AG09319 (cell line): Measurements from ENCODE around the gene RMND1.

Experiments
- DNase-seq: peaks from one replicate; pipeline ENCODE4 v3.0.0-alpha.2; 2010; ENCODE audit warnings: low read depth; ENCODE audit errors: extremely low read depth
- TF ChIP-seq, protein P1 (sequence below): IDR thresholded peaks from 2 replicates; pipeline ENCODE4 v1.5.1; 2011; ENCODE audit warnings: low read depth, mild to moderate bottlenecking, inconsistent platforms, low read length, moderate library complexity

RMND1 gene

DNA sequence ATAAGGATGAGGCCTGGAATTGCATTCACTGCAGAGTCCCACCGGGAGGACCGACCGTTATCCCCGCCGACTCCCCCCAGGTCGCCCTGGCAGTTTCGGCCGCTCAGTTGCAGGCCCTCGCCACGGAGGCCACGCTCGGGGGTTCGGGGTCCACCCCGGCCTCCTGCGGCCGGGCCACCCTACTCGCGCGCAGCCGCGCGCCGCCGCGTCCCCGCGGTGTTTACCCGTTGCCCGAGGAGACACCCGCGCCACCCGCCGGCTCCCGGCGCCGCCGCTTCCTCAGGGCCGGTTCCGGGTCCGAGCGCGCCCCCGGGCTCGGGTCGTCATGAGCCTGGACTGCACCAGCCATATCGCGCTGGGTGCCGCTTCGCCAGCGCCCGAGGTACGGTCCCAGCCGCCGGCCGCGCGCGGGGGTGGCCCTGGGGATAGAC lies 41.9 kb upstream of the RMND1 start, which contains the start of gene CCDC170:
TSS of gene CCDC170 (plus strand) at position 214 of the 431 bp plus-strand sequence. CDS start at position 326, 112 bp downstream.
- TF ChIP-seq, protein P1, sequence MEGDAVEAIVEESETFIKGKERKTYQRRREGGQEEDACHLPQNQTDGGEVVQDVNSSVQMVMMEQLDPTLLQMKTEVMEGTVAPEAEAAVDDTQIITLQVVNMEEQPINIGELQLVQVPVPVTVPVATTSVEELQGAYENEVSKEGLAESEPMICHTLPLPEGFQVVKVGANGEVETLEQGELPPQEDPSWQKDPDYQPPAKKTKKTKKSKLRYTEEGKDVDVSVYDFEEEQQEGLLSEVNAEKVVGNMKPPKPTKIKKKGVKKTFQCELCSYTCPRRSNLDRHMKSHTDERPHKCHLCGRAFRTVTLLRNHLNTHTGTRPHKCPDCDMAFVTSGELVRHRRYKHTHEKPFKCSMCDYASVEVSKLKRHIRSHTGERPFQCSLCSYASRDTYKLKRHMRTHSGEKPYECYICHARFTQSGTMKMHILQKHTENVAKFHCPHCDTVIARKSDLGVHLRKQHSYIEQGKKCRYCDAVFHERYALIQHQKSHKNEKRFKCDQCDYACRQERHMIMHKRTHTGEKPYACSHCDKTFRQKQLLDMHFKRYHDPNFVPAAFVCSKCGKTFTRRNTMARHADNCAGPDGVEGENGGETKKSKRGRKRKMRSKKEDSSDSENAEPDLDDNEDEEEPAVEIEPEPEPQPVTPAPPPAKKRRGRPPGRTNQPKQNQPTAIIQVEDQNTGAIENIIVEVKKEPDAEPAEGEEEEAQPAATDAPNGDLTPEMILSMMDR, result no peak
- no peak for DNase-seq

DNA sequence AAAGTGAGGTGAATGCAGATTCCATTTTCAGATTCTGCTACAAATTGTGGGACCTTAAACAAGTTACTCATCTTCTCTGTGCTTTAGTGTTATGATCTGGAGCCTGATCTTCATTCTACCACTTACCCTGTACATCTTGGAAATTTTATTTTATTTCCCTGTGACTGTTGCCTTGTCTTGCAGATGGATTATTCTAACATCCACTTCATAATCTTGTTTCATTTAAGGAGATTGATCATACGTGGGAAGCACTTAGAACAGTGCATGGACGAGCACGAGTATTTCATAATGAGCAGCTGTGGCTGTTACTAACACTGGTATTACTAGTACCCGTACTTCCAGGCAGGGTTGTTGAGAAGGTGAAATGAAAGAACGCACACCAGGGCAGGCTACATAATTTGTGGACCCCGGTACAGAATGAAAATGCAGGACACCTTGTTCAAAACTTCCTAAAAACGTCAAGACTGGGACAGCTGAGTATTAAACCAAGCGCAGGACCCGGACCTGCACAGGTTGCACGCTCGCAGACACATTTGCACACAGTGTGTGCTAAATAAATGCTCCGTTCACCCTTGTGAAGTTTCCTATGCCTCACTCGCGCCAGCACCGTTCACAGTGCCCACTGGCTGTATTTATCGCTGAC lies 41.4 kb upstream of the RMND1 start:
- DNase-seq, result no peak
- TF ChIP-seq, protein P1, result no peak

DNA sequence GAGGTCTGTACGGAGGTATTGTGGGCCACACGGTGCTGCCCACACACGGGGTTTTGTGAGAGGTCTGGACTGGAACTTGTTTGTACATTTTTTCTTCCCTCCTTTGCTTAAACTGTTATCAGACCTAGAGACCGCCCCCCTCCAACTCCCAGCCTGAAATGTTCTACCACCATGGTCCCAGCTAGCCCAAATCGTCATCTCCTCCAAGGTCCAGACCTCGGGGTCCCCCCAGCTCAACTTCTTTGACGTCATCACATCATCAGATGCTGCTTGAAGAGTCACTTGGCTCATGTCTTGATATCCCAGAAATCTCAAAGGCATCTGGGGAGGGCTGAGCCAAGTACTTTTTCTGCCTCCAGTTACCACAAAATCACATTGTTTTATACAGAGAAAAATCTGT lies 39.1 kb upstream of the RMND1 start:
- TF ChIP-seq, protein P1, result no peak
- DNase-seq, result no peak

DNA sequence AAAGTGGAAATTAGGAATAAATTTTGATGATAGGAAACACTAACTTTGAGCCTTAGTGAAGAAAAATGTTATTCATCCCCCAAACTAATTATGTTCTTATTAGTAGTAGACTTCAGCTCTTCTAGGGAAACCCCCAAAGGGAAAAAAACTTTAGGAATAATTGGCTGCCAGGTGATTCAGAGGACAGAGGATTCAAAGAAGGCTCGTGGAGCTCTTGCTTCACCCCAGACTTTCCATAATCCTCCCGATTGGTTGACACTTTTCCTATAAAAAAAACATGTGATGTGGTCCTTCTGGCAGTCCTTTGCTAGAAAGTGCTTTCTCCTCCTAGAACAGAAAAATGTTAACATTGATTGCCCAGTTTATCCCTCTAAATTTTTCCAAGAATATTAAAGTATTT lies 36.3 kb upstream of the RMND1 start:
- TF ChIP-seq, protein P1, result no peak
- DNase-seq, result no peak

DNA sequence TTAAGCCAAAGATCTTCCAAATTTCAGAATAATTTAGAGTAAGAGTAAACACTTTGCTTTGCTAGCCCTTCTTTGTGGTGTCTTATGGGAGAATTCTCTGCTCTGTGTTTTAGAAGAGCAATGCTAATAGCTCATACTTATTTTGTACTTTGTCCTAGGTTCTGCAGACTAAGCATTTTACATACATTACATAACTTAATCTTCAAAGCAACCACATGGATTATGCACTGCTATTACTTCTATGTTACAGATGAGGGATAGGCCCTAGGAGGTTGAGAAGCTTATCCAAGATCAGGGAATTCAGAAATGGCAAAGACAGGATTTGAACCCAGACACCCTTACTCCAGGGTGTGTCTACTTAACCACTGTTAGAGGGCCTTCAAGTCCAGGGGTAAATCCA lies 32.1 kb upstream of the RMND1 start:
- no peak for DNase-seq
- TF ChIP-seq, protein P1, result no peak

DNA sequence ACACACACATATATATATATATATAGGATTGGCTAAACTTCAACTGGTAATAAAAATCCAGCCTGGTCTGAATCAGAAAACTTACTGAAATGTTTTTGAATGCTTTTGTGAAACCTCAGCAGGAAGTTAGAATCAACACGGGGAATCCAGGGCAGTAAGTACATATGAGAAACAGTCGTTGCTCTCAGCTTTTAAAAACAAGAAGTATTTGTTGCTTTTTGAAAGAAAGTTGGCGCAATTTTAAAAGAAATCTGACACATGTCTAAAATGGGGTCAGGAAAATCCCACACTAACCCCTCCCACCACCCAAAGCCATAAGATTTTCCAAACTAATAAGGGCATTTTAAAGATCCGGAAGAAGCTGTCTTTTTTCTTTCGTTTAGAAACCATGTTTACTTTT lies 30.4 kb upstream of the RMND1 start:
- TF ChIP-seq, protein P1, result no peak
- no peak for DNase-seq

DNA sequence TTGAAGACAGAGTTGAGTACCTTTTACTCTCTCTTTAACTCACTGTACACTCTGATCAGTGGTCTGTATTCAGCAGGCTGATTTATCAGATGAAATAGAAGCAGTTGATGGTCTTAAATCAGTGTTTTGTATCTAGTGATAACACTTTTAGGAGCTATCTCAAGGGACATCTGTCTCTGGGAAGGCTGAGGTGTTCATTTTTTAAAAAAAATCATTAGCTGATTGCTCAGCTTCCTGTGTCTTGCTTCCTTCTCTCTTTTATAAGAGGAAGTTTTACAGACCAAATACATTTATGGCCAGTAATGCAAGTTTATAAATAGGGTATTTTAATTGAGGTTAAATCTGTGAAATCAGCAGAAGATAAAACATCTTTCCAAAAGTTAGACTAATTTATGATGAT lies 29.9 kb upstream of the RMND1 start:
- DNase-seq, result no peak
- TF ChIP-seq, protein P1, result no peak
